MM.1S (cell line): Measurements from ENCODE around the gene KLHDC1.
"Not testable (repeated sequence)": the region's sequence is repeated elsewhere in the genome, so short reads cannot be mapped to it uniquely, and the experiment has no call there.

ENCODE experiments used
- DNase-seq: peaks from one replicate; pipeline ENCODE4 v3.0.0-alpha.2; 2015
- H2AFZ ChIP-seq: fragments of 300-600 bp; sonication (generic); 2 replicates; pipeline ENCODE4 v1.6.0; 2016; ENCODE audit warnings: antibody characterized with exemption, low read length
- H3F3A ChIP-seq: fragments of 300-600 bp; sonication (generic); 2 replicates; pipeline ENCODE4 v1.6.1; 2016; ENCODE audit warnings: mild to moderate bottlenecking, antibody characterized with exemption, low read length, moderate library complexity, mixed read lengths; ENCODE audit not compliant: insufficient read depth
- H3K27ac ChIP-seq: fragments of 300-600 bp; sonication (generic); 2 replicates; pipeline ENCODE4 v1.5.1; 2016; ENCODE audit warnings: mild to moderate bottlenecking, low read length
- H3K27me3 ChIP-seq: fragments of 300-600 bp; sonication (generic); replicated peaks from 2 replicates; pipeline ENCODE4 v1.6.0; 2016; ENCODE audit warnings: low read length; ENCODE audit not compliant: insufficient read depth
- H3K36me3 ChIP-seq: fragments of 300-600 bp; sonication (generic); replicated peaks from 2 replicates; pipeline ENCODE4 v1.6.1; 2016; ENCODE audit warnings: mild to moderate bottlenecking, low read length, mixed read lengths; ENCODE audit not compliant: insufficient read depth
- H3K4me1 ChIP-seq: fragments of 300-600 bp; sonication (generic); 2 replicates; pipeline ENCODE4 v1.6.1; 2016; ENCODE audit warnings: low read length, mixed read lengths
- H3K4me2 ChIP-seq: fragments of 300-600 bp; sonication (generic); 2 replicates; pipeline ENCODE4 v1.6.0; 2016; ENCODE audit warnings: low read depth, low read length
- H3K4me3 ChIP-seq: fragments of 300-600 bp; sonication (generic); 2 replicates; pipeline ENCODE4 v1.5.1; 2016; ENCODE audit warnings: low read length, mixed read lengths
- H3K79me2 ChIP-seq: fragments of 300-600 bp; sonication (generic); 2 replicates; pipeline ENCODE4 v1.6.1; 2016; ENCODE audit warnings: mixed run types, low read length, mixed read lengths
- H3K9ac ChIP-seq: fragments of 300-600 bp; sonication (generic); 2 replicates; pipeline ENCODE4 v1.6.1; 2016; ENCODE audit warnings: low read length, mixed read lengths
- H3K9me2 ChIP-seq: fragments of 300-600 bp; sonication (generic); replicated peaks from 2 replicates; pipeline ENCODE4 v1.6.1; 2016; ENCODE audit warnings: mild to moderate bottlenecking, low read length, mixed read lengths; ENCODE audit not compliant: insufficient read depth
- H3K9me3 ChIP-seq: fragments of 300-600 bp; sonication (generic); replicated peaks from 2 replicates; pipeline ENCODE4 v1.6.1; 2016; ENCODE audit warnings: mild to moderate bottlenecking, low read length, mixed read lengths; ENCODE audit not compliant: insufficient read depth
- H4K20me1 ChIP-seq: fragments of 300-600 bp; sonication (generic); 2 replicates; pipeline ENCODE4 v1.6.1; 2016; ENCODE audit warnings: mild to moderate bottlenecking, low read length, moderate library complexity, mixed read lengths; ENCODE audit not compliant: insufficient read depth
- EZH2 ChIP-seq: fragments of 300-600 bp; sonication (generic); optimal IDR thresholded peaks from 2 replicates; pipeline ENCODE3; 2017; ENCODE audit warnings: low read depth, mild to moderate bottlenecking, antibody characterized with exemption, low read length, mixed read lengths
- EZH2phosphoT487 ChIP-seq: fragments of 300-600 bp; sonication (generic); IDR thresholded peaks from 2 replicates; pipeline ENCODE4 v1.6.1; 2018; ENCODE audit warnings: antibody characterized with exemption, low read length
- TF ChIP-seq, protein P1 (sequence below): fragments of 300-600 bp; sonication (generic); IDR thresholded peaks from 2 replicates; pipeline ENCODE4 v1.5.1; 2016; ENCODE audit warnings: antibody characterized with exemption, low read length, mixed read lengths

Gene KLHDC1

DNA sequence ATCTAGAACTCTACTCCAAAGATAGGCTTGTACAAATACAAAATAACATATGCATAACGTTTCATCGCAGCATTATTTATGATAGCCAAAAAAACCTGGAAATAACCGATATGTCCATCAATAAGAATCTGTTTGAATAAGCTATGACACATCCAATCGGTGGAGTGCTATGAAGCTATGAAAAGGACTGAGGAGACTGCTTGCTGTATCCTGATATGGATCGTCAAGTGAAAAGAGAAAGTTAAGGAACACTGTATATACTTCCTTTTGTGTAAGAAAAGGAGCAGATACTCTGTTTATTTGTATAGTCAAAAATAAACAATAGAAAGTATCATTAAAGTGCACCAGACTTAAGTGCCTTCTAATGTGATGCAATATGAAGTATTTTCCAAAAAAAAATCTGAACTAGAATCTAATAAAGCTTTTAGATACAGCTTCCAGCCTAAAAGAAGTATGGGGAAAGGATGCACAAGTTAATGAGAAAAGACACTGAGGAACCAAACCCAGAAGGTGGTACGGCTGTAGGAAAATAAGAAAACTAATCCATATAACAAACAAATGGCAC lies 645 bp upstream of the KLHDC1 start:
- peak overlapping the region; percentile 69; the same call in 1 of the 2 replicates for H2AFZ ChIP-seq
- H3K9me2 ChIP-seq, result no peaks in the 10 kb centered on the region
- H3K79me2 ChIP-seq, result no peaks in the 10 kb centered on the region
- DNase-seq, result no peak
- no peak overlapping the region for H3K27ac ChIP-seq
- no peak for TF ChIP-seq EZH2phosphoT487
- TF ChIP-seq, protein P1, sequence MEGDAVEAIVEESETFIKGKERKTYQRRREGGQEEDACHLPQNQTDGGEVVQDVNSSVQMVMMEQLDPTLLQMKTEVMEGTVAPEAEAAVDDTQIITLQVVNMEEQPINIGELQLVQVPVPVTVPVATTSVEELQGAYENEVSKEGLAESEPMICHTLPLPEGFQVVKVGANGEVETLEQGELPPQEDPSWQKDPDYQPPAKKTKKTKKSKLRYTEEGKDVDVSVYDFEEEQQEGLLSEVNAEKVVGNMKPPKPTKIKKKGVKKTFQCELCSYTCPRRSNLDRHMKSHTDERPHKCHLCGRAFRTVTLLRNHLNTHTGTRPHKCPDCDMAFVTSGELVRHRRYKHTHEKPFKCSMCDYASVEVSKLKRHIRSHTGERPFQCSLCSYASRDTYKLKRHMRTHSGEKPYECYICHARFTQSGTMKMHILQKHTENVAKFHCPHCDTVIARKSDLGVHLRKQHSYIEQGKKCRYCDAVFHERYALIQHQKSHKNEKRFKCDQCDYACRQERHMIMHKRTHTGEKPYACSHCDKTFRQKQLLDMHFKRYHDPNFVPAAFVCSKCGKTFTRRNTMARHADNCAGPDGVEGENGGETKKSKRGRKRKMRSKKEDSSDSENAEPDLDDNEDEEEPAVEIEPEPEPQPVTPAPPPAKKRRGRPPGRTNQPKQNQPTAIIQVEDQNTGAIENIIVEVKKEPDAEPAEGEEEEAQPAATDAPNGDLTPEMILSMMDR, result no peak
- TF ChIP-seq EZH2, result no peak
- H3K9ac ChIP-seq, result no peak overlapping the region
- H3K9me3 ChIP-seq, result no peaks in the 10 kb centered on the region
- H4K20me1 ChIP-seq, result no peaks in the 10 kb centered on the region
- no peaks in the 10 kb centered on the region for H3K36me3 ChIP-seq
- peak overlapping the region; percentile 69; the same call in 1 of the 2 replicates for H3K4me2 ChIP-seq
- 0 out of 2 replicates have a peak, but pooled peaks cover 3% of the 10 kb centered on the region for H3F3A ChIP-seq
- H3K4me3 ChIP-seq, result no peak overlapping the region
- H3K27me3 ChIP-seq, result no peaks in the 10 kb centered on the region
- no peaks in the 10 kb centered on the region for H3K4me1 ChIP-seq

DNA sequence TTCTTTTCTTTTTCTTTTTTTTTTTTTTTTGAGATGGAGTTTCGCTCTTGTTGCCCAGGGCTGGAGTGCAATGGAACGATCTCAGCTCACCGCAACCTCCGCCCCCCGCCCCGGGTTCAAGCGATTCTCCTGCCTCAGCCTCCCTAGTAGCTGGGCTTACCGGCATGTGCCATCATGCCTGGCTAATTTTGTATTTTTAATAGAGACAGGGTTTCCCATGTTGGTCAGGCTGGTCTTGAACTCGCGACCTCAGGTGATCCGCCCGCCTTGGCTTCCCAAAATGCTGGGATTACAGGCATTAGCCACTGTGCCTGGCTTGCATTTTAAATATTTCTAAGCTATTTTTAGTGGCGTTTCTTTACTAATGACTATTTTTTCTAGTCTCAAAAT lies 810 bp downstream of the KLHDC1 start:
- H3F3A ChIP-seq, H3K9me2 ChIP-seq, H3K27me3 ChIP-seq, H2AFZ ChIP-seq, H3K4me1 ChIP-seq, H3K4me2 ChIP-seq, H3K9me3 ChIP-seq, H3K4me3 ChIP-seq, H3K27ac ChIP-seq, H4K20me1 ChIP-seq, DNase-seq, H3K79me2 ChIP-seq, H3K36me3 ChIP-seq, H3K9ac ChIP-seq: not testable (repeated sequence)

DNA sequence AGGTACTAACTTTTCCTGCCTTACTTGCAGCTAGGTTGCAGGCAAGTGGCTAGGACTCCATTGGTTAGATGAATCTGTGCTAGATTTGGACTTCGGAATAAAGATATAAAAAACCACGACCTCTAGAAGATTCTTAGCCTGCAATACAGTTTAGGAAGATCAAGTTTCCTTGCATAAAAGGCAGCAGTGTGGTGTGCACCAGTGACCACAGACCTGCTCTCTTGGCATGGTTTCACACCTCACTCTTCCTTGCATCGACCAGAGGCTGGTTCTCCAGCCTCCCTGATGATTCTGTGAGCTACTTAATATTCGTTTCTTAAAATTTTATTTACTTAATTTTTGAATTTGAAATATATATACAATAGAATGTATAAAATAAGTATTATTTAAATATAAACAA lies 9.8 kb downstream of the KLHDC1 start:
- Histone ChIP-seq H3K4me2 (no peak overlapping the region), H3K27ac (no peak overlapping the region), H3K9me3 (no peaks in the 10 kb centered on the region), H3K9me2 (no peaks in the 10 kb centered on the region), H2AFZ (no peak overlapping the region), H3K9ac (no peak overlapping the region), H3F3A (no peaks in the 10 kb centered on the region), H3K4me1 (no peaks in the 10 kb centered on the region), H3K4me3 (no peak overlapping the region), H3K27me3 (no peaks in the 10 kb centered on the region), H3K79me2 (no peaks in the 10 kb centered on the region), H4K20me1 (no peaks in the 10 kb centered on the region), H3K36me3 (no peaks in the 10 kb centered on the region)
- TF ChIP-seq, protein P1, result no peak
- no peak for TF ChIP-seq EZH2
- no peak for TF ChIP-seq EZH2phosphoT487
- DNase-seq, result no peak

DNA sequence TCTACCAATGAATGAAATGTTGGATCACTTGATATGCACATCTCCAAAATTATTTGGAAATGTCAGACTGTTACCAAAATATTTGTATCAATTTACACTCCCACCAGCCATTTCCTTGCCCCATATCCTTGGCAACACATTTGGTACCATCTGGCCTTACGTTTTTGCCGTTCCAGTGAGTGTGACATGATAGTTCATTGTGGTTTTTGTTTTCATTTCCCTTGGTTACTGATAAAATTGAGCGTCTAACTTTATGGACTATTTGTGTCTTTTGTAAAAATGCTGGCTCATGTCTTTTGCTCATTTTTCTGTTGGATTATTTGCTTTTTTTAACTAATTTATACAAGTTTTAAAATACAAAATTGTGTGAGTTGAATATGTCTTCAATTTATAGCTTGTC lies 11.0 kb downstream of the KLHDC1 start:
- no peak for DNase-seq
- no peak overlapping the region for H3K9ac ChIP-seq
- H3K9me3 ChIP-seq, result no peaks in the 10 kb centered on the region
- H3F3A ChIP-seq, result no peaks in the 10 kb centered on the region
- H3K4me2 ChIP-seq, result no peak overlapping the region
- H4K20me1 ChIP-seq, result no peaks in the 10 kb centered on the region
- H3K4me3 ChIP-seq, result no peak overlapping the region
- H3K27ac ChIP-seq, result no peak overlapping the region
- no peak for TF ChIP-seq EZH2
- TF ChIP-seq, protein P1, result no peak
- no peaks in the 10 kb centered on the region for H3K27me3 ChIP-seq
- H3K36me3 ChIP-seq, result no peaks in the 10 kb centered on the region
- H3K9me2 ChIP-seq, result no peaks in the 10 kb centered on the region
- no peaks in the 10 kb centered on the region for H3K4me1 ChIP-seq
- no peak overlapping the region for H2AFZ ChIP-seq
- no peaks in the 10 kb centered on the region for H3K79me2 ChIP-seq

DNA sequence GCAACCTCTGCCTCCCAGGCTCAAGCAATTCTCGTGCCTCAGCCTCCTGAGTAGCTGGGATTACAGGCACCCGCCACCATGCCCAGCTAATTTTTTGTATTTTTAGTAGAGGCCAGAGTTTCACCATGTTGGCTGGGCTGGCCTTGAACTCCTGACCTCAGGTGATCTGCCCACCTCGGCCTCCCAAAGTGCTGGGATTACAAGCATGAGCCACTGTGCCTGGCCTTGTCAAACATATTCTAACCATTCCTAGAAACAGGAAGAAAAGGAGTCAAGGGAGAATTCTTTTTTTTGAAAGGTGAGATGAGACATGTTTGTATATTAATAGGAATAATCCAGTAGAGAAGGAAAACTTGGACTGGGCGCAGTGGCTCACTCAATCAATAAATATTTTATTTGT lies 11.6 kb downstream of the KLHDC1 start:
- not testable (repeated sequence) for H3K27me3 ChIP-seq, H4K20me1 ChIP-seq, DNase-seq, H3K9ac ChIP-seq, H3K4me3 ChIP-seq, H3K9me2 ChIP-seq, H2AFZ ChIP-seq, H3K79me2 ChIP-seq, H3K4me1 ChIP-seq, H3K36me3 ChIP-seq, H3K27ac ChIP-seq, H3K9me3 ChIP-seq, H3K4me2 ChIP-seq, H3F3A ChIP-seq

DNA sequence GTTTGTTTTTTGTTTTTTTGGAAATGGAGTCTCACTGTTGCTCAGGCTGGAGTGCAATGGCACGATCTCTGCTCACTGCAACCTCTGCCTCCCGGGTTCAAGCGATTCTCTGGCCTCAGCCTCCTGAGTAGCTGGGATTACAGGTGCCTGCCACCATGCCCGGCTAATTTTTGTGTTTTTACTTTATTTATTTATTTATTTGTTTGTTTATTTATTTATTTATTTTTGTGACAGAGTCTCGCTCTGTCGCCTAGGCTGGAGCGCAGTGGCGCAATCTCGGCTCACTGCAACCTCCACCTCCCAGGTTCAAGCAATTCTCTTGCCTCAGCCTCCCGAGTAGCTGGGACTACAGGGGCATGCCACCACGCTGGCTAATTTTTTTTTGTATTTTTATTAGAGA lies 18.1 kb downstream of the KLHDC1 start:
- H3K9me2 ChIP-seq, H3K27ac ChIP-seq, H4K20me1 ChIP-seq, H3K9ac ChIP-seq, H3K79me2 ChIP-seq, H3K4me1 ChIP-seq, H3F3A ChIP-seq, H3K4me3 ChIP-seq, H3K27me3 ChIP-seq, H2AFZ ChIP-seq, H3K9me3 ChIP-seq, H3K4me2 ChIP-seq, H3K36me3 ChIP-seq, DNase-seq: not testable (repeated sequence)
